SW 1271 (cell line): Measurements from ENCODE around the gene CNTN4.

Experiments used
- DNase-seq, 2 experiments: peaks; one replicate each; lab custom pipeline; 2025; lab: John Stamatoyannopoulos, UW

Gene CNTN4

DNA sequence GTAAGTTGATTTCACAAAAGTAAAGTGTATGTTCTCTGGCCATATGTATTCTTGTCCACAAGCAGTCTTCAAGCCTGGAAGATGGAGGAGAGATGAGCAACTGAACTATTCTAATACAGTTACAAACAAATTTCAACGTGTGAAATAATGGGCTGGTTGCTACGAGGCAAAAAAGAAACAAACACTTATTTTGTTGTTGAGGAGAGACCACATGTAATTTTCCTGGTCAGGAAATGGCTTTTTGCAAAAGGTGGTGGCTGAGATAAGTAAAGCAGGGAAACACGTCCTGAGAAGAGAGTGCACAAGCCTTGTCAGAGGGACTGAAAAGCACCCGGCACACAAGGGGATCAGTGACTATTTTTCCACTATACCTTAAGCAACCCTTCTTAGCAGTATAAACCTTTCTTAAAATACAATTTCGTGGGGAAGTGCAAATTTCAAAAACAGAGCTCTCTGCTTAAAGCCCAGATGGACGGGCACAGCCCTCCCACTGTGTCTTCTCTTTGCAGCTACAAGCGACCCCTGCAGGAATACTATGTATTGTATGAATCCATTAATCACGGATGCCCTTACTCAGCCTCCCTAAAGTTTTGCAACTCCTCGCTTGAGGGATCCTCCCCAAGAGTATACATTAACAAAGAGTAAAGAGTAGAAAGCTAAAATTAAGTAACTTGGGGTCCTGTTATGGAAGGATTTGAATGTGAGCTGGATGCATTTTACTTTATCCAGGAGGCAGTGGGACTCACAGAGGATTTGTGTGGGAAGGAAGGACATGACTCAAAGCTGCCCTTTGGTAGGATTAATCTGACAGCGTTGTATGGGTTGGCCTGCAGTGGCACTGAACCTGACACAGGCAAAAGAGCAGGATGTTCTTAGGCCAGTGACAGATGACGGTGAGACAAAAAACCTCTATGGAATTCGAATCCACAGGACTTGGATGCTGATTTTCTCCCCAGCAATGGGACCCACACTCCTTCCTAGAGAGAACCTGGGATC lies 757.8 kb downstream of the CNTN4 start:
- DNase-seq: no peak

DNA sequence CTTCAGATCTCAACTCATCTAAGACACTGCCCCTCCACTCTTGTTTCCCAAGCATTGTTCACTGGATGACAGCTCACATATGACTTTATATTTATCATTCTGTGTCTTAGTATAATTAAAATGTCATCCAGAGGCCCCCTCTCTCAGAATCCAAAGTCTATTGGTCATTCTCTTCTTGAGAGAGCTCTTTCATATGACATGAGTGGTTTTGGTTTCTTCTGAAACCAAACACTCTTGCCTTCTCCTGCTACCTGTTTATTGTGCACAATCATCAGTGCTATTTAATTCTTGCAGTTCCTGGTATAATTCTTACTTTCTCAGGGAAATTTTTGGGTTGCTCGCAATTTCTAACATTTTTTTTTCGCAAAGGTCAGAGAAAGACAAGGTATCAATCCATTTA lies 762.0 kb downstream of the CNTN4 start:
- DNase-seq: no peak

DNA sequence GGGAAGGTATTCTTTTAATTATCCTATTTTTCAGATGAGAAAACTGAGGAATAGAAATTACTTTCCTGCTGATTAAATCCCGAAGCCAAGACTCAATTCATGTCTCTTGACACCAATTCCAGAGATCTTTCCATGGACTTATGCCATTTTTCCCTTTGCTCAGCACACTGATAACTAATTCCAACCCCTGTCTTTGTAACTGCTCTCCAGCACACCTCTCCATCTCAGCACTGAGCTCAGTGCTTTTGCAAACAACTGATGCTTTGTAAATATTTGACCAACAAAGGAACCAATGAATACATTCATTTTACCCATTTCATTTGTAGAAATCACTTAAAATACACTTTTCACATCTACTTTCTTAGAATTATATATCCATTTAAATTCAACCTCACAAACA lies 762.5 kb downstream of the CNTN4 start:
- no peak for DNase-seq

DNA sequence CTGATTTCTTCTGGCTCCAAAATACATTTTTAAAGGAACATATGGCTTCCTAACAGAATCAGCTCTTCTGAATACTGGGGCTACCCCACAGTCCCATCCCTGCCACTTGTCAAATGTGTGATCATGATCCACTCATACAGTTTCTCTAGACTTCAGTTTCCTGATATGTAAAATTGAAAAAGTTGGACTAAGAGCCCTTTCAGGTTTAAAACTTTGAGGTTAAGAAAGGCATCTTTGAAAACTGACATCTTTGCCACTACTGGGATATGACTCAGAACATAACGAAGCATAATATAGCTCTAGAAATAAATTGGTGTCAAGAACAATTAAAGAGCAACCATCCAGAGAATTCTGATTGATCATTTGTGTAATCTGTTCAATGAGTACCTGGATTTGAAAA lies 763.3 kb downstream of the CNTN4 start:
- DNase-seq: no peak

DNA sequence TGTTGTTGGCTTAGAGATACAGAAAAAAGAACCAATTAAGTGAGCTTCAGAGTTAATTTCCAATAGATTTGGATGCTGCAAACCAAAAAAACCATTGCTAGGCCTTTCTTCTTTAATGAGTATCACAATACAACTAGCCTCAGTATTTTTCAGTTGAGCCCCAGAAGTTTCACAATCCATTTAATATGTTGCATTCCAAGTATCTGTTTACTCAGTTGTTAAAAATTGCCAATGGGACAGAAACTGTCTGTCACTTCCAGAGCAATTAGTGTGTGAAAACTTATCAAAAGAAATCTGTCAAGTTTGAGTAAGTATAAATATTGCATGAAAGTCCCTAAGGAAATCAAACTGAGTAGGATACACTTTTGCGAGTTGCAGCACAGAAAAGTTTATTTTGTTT lies 763.7 kb downstream of the CNTN4 start:
- no peak for DNase-seq

DNA sequence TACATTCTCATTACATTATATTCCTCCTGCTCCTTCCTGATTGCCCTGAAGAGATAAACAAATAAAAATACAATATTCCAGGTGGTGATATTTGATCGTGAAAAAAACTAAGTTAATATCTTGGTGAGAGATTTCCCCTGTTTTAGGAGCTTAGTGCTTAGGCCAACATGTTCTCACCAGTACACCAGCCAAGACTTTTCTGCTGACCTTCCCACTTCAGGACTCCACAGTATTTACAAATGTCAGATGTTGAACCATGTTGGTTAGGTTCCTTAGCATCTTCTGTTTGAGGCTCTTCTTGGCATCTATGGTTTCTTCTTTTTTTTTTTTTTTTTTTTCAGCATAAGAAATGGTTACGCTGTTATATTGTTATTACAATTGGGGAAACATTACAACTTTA lies 764.5 kb downstream of the CNTN4 start:
- DNase-seq: no peak

DNA sequence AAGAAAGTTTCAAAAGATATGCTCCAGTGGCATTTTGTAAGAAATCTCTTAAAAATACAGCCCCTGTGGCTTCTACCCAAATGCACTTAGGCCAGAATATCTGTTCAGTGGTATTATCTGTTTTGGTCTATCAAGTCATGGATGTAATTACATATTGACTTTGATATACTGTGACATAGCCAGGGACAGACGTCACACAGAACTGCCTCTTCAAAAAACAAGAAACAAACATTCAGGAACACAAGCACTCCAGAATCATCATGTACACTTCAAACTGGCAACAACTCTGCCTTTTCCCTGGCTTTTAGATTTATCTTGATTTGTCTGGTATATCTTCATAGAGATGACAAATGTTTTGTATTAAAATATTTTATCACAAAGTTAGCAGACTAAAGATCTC lies 771.2 kb downstream of the CNTN4 start:
- no peak for DNase-seq

DNA sequence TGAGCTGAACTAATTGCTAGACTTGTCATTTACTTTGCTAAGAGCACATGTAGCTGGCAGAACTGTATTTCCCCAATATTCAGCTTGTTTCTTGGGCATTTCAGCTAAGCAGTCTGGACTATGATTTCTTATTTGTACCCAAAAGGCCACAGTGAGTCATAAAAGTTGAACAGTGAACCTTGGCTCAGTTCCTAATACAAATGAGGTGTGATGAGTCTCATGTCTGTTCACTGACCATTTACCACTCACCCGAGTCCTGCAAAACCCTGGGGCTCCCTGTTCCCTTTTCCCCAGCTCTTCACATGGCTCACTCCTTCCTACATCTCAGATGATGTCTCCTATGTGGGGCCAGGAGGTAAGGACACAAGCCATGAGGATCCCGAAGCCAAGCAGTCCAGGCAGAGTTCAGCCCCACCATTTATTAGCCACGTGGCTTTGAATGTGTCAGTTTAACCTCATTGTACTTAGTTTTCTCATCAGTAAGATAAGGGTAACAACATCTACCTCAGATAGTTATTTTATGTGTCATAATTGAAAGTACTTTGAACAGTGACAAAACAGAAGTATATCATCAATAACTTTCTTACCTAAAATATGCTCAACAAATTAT lies 772.2 kb downstream of the CNTN4 start:
- DNase-seq: no peak

DNA sequence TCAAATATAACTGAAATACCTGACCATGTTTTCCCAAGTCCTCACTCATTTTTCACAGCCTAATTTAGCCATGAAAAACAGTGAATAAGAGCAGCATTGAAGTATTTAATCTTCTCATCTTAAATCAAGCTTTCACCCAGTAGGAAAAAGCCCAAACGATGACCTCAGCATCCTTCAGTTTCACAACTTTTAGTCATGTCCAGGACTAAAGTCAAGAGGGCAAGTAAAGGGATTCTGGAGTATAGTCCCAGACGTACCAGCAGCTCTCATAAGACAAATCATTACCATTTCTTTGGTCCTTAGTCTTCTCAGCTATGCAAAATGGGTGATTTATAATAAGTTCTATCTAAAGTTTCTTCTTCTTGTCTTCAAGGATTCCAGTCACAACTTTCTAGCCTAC lies 774.2 kb downstream of the CNTN4 start:
- no peak for DNase-seq

DNA sequence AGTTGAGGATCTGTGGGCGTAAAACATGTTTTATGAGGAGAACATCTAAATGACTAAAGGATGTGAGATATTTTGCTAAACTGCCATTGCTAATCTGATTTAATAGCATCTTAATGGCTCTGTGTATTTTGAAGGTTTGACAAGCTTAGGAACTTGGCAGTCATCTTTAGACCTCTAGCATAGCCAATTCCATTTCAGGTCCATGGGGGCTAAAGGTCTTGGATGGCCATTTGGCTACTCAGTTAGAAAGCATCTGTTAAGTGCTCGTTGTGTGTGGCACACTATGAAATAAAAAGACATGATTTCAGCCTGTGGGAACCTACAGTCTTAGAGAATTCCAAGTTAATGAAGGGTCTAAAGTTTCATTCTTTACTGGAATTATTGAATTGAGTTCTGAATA lies 775.3 kb downstream of the CNTN4 start:
- no peak for DNase-seq

DNA sequence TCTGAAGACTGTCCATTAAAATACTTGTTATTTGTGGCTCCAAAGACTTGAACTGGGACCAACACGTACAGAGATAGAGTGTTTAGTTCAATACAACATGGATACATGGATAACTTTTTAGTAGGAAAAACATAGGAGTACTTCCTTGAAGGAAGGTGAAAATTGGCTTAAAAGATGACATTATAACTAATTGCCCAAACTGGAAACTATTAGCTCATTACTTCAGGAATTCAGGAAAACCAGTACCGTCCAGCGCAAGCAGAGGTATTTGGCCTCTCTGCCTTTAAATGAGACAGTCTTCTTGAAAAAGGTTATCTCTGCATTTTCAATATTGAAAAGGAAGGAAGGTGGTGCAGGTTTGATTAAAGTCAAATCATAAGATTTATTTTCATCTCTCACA lies 777.0 kb downstream of the CNTN4 start:
- DNase-seq: no peak

DNA sequence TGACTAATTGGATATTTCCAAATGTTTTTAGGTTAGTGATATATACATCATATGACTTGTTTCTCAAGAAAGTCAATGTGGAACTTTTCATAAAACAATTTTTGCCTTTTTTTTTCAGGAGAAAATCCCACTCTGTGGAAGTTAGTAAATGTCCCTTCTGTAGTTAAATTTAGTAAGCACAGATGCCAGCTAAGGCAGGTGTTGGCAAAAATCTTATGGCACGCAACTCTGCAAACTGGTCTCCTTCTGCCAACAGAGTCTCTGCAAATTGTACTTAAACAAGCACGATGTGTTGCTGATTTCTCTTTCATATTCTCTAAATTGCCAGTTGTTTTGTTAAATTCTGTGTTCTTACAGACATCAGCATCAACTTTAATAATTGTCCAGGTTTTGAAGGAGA lies 777.7 kb downstream of the CNTN4 start:
- DNase-seq: no peak

DNA sequence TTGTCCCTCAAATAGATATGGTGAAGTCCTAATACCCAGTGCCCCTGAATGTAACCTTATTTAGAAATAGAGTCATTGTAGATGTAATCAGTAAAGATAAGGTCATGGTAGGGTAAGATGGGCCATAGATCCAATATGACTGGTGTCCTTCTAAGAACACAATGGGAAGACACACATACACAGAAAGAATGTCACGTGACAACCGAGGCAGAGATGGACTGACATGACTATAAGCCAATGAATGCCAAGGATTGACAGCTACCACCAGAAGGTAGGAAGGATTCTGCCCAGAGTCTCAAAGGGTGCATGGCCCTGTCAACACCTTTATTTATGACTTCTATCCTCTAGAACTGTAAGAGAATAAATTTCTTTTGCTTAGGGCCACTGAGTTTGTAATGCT lies 780.4 kb downstream of the CNTN4 start:
- DNase-seq: no peak

DNA sequence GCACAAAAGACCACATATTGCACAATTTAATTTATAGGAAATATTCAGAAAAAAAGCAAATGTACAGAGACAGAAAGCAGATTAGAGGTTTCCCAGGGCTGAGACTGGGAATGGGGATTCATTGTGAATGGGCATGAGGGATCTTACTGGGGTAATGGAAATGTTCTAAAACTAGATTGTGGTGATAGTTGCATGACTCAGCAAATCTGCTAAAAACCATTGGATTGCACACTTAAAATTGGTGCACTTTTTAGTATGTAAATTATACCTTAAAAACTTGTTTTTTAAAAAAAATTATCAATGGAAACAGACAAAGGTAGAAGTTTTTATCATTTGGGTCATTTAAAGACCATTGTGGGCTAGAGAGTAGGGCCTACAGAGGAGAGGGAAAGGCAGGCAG lies 780.9 kb downstream of the CNTN4 start:
- no peak for DNase-seq

DNA sequence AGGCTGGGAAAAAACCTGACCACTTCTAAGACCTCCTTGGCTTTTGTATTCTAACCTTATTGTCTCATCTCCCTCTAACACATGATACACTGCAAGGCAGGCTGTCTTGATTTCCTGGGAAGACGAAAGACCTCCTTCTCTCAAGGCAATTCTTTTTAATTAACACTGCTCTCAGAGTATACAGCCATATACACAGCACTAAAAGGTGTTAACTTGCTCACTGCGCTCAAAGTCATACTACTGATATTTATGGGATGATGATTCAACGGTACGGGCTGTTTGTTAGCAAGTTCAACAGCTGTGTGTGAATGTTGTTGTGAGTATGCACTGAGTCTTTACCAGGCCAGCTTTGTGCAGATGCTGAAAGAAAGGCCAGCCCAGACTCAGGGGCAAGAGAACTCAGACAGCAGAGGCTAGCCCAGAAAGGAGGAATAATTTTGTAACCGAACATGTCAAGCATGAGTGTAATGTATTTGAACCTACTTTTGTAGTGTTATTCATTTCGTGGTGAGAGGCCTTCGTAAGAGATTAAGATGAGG lies 781.6 kb downstream of the CNTN4 start:
- no peak for DNase-seq

DNA sequence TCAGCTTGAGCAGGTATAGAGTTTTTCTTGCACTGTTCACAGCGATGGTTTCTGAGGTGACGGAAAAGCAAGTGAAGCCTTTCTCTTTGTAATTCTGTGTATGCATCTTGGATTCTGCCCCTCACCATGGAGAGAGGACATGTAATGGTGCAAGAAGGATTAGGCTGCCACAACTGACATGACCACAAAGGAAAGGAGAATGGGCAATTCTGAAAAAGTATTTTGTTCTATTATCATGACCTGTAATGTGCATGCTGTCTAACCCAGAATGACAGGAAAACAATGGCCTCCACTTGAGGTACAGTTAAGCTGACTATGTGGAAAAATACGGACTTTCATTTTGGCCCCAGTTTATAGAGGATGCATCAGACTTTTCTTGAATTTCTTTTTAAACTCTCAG lies 784.6 kb downstream of the CNTN4 start:
- DNase-seq: no peak

DNA sequence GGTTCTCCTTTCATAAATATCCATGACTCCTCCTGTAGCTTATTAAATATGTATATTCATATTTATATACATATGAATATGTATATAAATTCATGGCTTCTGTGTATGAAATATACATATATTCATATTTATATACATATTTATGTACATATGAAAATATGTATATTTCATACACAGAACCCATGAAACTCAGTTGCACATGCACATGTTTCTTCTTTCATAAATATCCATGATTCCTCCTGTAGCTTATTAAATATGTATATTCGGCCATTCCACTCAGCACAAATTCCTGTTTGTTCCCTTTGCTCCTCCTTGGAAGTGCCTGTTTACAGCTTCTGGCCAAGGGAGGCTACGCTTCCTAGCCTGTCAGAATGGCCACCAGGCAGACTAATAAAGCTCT lies 789.9 kb downstream of the CNTN4 start:
- no peak for DNase-seq

DNA sequence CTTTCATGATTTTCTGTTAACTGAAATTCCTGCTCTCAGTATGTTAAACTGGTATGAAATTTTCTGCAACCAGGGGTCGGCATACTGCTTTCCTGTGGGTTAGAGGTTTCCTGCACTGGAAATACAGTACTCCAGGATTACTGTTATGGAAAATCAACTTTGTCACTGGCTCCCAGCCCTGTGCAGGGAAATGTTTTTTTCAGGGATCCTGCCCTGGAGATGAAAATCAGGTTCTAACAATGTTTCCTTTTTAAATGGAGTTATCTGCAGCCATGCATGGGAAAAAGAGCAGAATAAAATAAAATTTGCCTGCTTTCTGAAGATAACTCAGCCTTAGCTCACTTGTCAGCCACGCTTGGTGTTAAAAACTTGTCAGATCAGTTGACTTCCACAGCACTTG lies 791.1 kb downstream of the CNTN4 start:
- no peak for DNase-seq

DNA sequence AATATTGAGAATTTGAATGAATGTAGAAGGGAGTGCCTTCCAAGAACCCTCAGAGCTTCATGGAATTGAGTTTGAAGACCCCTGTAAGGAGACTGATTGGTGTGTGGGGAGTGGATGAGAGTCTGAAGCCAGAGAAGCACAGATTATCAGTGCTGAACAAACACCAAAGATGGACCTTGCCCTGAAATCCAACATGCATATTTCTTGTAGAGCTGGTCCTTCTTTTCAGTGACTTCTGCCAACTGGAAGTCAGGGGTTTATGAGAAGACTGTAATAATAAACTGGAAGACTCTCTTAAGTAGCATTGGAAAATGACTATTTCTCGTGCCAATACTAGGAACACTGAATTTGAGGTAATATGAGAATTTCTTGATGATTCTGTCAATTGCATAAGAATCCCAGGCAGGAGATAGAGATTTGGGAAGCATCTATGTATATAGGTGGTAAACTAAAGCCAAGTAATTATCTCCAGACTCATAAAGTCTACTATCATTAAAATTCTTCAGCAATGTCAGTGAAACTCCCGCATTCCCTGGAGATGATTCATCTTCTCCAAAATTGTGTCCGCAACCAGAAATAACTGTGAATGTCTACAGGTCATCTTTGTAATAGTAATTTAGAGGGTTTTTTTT lies 797.8 kb downstream of the CNTN4 start:
- DNase-seq: no peak

DNA sequence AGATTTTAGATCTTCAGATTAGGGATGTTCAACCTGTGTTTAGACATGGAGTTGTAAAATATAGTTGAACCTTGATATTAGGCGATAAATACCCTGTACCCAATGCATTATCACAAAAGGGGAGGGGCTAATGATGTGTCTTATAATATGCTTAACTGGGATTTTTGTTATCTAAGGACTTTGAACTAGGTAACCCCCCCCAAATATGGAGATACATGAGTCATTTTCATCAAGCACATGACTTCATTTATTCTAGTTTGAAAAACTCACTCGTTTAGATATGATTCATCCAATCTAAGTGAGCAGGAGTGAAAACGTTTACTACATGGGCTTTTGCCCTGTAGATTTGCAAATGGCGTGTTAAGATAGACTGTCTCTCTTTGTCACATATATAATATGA lies 799.2 kb downstream of the CNTN4 start:
- no peak for DNase-seq

DNA sequence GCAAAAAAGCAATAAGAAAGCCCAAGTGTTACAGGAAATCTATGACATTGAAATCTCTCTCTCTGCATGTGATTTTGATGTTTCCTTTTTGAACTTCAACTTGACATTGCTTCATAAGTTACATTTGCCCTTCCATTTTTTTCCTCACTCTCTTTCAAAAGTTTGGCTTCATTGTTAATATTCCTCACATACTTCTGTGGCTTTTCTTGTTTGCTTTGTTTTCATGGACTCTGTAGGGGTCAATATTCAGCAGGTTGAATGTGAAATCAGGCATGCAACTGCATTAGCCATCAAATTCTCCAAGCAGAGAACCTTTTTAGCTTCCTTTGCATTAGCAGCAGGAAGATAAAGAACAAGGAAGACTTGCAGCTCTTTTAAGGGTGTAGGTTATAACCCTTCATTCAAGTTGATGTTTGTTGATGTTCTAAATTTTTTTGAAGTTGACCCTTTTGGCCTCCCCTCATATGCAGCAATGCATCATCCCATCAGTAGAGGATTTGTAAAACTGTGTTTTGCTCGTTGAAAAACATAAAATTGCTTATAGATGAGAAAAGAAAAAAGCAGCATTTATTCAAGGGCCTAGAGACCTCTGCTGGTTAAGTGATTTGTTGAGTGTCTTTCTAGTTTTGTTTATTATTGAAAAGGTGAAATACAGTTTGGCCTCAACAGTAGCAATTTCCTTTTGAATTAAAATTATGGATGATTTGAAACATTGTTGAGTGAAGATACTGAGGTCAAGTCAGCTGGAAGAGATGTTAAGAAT lies 800.1 kb downstream of the CNTN4 start:
- DNase-seq: no peak

DNA sequence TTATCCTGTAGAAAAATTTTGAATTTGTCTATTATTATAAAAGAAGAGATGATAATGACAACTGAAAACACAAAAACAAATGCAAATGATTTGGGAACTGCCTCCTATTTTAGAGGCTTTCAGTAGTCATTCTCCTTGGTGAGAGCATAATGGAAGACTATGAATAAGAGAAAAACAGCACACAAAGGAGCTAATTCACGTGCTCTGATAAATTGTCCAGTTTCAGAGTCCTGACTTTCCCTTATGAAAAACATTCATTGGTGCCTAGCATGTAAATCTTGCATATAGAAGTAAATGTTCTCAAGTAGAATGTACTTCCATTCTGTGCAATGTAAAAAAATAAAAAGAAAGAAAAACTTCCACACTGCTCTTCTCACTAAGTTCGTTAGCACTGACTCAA lies 805.4 kb downstream of the CNTN4 start:
- DNase-seq: no peak
